NCI-H128 (cell line): ENCODE measurements around the gene DLL3.

ENCODE experiments used
- DNase-seq: peaks from one replicate; lab custom pipeline; 2025; ENCODE audit not compliant: unreplicated experiment; lab: John Stamatoyannopoulos, UW

DLL3 gene

DNA sequence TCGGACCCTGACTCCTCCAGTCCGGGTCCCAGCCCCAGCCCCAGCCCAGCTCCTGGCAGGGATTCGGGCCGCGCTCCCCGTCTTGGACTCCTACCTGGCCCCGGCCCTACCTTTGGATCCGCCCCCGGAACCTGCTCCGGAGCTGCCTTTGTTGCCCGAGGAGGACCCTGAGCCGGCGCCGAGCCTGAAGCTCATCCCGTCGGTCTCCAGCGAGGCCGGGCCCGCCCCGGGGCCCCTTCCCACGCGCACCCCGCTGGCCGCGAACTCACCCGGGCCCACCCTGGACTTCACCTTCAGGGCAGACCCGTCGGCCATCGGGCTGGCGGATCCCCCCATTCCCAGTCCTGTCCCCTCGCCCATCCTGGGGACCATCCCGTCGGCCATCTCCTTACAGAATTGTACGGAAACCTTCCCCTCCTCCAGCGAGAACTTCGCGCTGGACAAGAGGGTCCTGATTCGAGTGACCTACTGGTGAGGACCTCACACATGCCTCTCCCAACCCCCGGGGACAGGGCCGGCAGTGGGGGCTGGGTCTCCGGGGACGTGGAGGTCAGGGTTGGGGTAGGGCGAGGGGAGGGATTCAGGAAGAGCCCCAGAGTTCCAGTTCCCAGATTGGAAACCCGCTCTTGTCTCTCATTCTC lies 16.9 kb downstream of the DLL3 start:
- DNase-seq, result no peak

DNA sequence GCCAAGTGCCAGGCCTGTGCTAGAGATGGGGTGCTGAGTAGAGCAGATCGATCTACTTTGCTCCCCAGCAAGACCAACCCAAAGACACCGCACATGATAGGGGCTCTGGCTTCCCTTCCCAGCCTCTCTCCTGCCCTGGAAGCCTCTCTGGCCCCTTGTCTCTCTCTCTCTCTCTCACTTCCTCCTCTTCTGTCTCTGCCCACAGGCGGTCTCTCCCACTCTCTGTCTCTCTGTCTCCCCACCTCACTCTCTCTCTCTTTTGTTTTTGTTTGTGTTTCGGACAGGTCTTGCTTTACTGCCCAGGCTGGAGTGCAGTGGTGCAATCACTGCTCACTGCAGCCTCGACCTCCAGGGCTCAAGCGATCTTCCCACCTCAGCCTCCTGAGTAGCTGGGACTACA lies 17.5 kb downstream of the DLL3 start:
- DNase-seq, result no peak

DNA sequence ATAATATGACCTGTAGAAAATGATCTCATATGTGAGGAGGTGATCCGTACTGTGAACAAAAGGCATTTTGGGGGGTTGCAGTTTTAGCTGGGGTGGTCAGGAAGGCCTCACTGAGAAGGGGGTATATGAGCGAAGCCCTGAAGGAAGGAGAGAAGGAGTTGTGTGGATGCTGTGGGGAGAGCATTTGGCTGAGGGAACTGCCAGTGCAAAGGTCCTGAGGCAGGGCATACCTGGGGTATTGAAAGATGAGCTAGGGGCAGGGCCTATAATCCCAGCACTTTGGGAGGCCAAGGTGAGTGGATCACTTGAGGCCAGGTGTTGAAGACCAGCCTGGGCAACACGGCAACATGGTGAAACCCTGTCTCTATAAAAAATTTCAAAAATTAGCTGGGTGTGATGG lies 18.7 kb downstream of the DLL3 start:
- no peak for DNase-seq

DNA sequence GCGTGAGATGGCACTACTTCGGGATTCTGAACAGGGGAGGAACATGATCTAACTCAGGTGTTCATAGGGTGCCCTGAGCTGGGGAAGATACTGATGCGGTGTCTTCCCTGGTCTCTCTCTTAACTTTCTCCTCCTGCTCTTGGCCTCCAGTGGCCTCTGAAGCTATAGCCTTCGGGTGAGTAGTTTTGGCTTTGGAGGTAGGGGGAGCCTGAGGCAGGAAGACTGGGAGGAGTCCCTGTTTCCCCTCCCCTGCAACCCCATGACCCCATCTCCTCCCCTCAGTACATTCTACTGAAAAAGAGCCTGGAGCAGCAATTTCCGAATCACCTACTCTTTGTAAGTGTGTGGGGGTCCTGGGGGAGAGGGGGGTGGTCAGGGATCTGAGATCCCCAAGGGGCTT lies 19.7 kb downstream of the DLL3 start:
- DNase-seq, result no peak

DNA sequence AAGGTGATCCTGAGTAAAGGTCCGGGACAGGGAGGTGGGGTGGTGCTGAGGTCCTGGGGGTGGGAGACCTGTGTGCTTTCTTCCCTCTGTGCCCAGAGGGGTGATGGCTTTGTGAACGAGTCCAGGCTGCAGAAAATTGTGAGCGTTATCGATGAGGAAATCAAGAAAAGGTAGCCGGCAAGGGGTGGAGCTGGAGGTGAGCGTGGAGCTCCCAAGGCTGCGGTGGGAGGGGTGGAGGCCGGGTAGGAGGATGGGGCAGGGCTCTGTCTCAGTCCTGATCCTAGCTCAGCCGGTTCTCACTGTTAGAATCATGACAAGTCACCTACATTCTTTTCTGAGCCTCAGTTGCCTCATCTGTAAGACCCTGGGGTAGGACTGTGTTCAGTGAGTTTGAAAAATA lies 20.2 kb downstream of the DLL3 start:
- no peak for DNase-seq

DNA sequence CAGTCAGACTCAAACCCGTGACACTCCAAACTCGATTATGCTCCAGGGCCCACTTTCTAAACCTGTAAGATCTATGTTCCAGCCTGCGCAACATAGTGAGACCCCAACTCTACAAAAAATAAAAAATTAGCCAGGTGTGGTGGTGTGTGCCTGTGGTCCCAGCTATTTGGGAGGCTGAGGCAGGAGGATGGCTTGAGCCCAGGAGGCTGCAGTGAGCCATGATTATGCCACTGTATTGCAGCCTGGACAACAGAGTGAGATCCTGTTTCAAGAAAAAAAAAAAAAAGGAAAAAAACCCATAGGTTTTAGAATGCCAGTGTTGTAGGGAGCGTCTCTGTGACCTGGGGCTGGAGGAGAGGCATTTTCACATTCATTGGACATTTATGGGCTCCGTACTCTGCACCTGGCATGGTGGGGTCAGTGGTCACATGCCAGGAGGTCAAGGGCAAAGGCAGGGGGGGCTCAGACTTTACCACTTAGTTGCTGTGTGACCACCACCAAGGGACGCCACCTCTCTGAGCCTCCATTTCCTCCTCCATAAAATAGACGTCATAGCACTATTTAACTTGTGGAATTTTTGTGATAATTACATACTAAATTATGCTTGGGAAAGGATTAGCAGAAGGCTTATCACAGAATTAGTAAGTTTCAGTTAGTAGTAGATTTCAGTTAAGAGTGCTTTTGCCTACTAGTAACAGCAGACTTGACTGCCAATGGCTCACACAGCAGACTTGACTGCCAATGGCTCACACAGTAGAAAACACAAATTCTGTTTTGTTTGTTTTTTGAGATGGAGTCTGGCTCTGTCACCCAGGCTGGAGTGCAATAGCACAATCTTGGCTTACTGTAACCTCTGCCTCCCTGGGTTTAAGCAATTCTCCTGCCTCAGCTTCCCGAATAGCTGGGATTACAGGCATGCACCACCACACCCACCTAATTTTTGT lies 22.1 kb downstream of the DLL3 start:
- DNase-seq, result no peak

DNA sequence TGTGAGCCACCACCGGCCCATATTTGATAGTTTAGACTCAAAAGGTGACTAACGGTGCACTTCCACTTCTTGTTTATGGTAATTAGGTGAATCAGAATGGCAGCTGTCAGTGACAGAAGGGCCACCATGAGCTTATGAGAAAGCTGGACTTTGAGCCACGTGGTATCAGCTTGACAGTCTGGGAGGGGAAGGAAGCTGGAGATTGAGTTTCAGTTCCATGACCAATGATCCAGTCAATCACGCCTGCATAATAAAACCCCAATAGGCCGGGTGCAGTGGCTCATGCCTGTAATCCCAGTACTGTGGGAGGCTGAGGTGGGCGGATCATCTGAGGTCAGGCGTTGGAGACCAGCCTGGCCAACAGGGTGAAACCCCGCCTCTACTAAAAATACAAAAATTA lies 25.7 kb downstream of the DLL3 start:
- DNase-seq, result no peak

DNA sequence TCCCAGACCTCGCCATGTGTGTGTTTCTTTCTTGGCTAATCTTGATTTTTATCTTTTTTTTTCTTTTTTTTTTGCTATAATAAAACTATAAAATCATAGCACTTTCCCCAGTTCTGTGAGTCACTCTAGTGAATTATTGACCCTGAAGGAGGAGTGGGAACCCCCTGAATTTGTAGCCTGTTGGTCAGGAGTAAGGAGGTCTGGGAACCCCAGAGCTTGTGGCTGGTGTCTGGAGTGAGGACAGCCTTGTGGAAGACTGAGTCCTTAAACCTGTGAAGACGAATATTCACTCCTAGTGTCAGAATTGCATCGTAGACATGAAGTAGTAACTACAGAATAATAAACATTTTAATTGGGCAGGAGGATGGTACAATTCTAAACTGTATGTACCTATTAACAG lies 26.5 kb downstream of the DLL3 start:
- DNase-seq, result no peak

DNA sequence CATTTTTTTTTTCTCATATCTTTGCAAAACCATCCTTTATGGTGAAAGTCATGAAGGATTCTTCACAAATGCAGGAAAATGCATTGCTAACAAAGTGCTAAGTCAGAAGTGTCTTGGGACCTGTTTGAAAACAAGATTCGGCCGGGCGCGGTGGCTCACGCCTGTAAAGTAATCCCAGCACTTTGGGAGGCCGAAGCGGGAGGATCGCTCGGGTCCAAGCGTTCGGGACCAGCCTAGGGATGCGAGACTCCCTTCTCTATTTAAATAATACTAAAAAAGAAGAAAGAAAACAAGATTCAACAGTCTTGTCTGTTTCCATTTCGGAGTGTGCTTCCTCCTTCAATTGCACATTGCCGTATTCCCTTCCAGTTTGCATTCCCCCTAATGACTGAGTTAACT lies 33.1 kb downstream of the DLL3 start:
- no peak for DNase-seq

DNA sequence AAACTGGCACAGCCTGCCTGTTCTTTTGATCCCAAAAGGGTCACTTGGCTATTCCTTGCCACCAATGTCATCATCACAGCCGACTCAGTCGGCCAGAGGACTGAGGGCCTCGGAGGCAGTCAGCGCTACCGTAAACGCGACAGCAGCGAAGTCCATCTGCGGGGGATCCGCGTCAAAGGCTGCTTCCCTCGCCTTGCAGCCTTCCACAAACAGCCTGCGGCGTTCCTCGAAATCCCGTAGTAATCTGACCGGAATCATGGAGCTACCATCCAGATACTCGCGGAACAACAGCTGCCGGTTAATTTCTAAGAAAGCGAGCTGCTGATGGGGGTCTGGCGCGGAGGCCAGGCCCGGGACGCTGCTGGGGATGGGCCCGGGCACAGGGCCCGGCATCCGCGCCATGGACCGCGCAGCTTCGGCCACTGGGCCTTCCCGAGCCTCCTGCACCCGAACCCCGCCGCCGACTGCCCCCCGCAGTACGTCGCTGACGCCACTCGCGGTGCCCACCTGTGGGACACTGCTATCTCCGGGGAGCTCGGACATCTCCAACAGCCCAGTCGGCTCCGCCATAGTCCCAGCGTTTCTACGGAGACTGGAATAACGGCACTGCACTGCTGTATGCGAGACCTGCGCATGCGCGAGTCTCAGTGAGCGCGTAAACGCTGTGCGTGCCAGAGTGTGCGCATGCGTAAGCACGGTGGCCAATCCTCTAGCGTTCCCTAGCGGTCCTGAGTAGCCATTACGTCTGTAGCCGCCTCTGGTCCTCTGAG lies 33.7 kb downstream of the DLL3 start, which contains the start of gene EID2B:
Gene EID2B (minus strand): TSS at position 620 of the 770 bp plus-strand sequence. CDS start 50 bp downstream, at position 570.
- DNase-seq, result peak; percentile 96

DNA sequence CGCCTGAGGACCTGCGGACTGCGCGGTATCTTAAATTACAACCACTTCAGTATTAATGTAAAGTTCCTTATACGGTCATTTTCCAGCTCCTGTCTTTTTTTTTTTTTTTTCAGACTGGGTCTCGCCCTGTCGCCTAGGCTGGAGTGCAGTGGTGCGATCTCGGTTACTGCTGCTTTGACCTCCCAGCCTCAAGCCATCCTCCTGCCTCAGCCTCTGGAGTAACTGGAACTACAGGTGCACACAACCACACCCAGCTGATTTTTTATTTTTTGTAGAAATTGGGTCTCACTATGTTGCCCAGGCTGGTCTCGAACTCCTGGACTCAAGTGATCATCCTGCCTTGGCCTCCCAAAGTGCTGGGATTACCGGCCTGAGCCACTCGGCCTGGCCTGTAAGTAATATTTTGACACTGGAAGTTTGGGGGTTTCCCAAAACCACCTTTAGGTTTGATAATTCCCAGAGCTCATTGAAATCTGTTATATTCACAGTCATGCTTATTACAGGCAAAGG lies 34.3 kb downstream of the DLL3 start:
- DNase-seq, result no peak

DNA sequence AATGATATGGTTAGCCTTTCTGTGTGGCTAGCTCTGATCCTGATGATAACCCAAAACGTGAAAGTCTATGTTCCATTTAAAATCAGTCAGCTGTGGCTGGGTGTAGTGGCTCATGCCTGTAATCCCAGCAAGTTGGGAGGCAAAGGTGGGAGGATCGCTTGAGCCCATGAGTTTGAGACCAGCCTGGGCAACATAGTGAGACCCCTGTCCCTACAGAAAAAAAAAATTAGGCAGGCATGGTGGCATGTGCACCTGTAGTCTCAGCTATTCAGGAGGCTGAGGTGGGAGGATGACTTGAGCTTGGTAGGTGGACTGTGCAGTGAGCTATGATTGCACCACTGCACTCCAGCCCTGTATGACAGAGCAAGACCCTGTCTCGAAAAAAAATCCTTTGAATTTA lies 35.0 kb downstream of the DLL3 start:
- no peak for DNase-seq

DNA sequence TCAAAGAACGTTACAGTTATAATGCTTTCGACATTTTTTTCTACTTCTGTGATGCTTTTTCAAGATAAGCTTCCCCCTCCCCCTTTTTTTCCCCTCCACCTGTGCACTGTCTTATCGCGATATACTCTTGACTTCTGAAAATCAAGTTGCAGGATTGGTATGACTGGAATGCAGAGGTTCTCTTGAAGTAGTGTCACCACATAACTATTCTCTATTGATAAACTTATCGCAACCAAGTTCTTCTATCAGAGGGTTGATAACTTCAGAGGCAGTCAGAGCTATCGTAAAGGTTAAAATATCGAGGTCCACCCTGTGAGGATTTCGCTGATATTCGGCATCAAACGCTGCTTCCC lies 40.4 kb downstream of the DLL3 start:
- no peak for DNase-seq

DNA sequence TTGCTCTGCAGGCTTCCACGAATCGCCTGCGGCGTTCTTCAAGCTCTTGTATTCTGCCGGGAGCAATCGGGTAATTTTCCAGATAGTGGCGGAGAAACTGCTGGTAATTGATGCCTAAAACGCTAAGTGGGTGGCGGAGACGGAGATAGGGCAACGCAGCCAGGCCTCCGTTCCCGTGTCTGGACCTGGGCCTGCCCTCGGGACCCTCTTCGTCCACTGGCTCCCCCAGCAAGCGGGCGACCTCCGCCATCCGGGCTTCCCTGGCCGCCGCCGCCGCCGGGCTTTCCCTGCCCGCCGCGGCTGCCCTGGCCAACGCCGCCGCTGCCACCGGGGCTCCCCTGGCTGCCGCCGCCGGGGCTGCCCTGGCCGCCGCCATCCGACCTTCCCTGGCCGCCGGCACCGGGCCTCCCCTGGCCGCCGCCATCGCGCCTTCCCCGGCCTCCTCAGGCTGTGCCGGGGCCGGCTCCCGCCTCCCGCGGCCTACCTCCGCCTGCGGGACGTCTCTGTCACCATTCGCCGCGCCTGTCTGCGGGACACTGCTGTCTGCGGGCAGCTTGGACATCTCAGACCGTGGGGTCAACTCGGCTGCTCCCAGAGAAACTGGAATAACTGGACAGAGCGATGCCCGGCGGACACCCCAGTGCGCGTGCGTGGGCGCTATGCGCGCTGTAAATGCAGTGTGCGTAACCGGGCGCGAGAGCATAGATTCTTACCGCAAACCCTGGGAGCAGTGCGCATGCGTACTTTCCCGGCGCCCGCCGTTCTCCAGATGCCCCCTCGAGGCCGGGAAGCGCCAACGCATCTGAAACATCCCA lies 41.0 kb downstream of the DLL3 start, which contains the start of gene EID2:
Gene EID2 (minus strand): TSS at position 644 of the 815 bp plus-strand sequence. CDS start 82 bp downstream, at position 562.
- peak; percentile 81 for DNase-seq

DNA sequence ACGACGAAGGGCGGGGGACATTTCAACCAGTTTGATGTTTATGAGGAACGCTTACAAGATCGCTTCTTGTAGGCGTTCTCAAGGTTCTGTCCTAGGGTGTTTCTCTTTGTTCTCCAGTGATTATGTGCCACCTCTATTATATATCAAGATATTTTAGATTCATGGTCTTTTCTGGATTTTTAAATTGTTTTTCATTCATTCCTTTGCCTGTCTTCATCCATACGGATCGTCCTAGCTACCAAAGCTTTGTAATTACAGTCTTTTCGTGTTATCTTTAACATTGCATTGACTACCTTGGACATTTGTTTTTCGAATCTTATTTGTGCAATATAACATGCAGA lies 41.6 kb downstream of the DLL3 start:
- no peak for DNase-seq

DNA sequence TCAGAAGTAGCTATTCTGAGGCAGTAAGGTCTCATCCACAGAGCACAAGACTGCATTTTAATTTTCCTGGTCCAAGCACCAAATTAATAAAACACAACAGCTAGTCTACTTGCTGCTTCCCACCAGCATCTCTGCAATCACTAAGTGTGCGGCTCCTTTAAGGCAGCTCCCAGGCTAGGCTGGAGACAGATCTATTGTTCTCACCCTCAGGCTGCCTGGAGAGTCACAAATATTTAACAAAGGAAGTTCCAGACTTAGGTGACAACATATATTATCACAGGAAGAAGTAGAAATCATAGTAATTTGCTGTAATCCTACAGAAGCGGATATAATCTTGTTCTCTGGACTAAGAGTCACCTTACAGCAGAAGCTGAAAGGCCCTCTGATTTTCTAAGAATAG lies 43.5 kb downstream of the DLL3 start:
- no peak for DNase-seq

DNA sequence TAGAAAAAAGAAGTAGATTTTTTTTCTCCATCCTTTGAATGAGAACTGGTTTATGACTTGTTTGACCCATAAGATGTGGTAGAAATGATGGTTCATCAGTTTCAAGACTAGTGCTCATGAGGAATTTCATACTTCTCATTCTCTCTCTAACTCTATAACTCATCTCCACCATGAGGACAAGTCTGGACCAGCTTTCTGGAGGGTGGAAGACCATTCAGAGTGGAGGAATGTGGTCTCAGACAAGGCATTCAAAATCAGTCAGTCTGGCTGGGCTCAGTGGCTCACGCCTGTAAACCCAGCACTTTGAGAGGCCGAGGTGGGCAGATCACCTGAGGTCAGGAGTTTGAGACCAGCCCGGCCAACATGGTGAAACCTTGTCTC lies 44.7 kb downstream of the DLL3 start:
- DNase-seq, result no peak

DNA sequence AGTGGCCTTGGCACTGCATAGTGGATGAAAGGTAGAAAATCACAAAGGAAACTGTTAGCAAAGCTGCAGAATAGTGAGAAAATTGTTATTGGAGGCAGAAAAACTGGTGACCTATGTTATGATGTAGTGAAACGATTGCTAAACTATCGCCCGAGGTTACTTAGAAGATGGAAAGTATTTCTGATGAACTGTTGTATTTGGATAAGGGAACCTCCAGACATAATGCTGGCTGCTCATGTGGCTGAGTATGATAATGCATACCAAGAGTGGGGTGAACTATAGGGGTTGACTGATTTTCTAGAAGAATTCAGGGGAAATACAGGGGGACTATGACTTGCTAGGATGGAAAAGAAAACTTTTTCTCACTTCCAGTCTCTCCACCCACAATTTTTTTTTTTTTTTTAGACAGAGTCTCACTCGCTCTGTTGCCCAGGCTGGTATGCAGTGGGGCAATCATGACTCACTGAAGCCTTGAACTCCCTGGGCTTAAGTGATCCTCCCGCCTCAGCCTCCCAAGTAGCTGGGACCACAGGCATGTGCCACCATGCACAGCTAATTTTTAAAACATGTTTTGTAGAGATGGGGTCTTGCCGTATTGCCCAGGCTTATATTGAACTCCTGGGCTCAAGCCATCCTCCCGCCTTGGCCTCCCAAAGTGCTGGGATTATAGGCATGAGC lies 45.6 kb downstream of the DLL3 start:
- no peak for DNase-seq

DNA sequence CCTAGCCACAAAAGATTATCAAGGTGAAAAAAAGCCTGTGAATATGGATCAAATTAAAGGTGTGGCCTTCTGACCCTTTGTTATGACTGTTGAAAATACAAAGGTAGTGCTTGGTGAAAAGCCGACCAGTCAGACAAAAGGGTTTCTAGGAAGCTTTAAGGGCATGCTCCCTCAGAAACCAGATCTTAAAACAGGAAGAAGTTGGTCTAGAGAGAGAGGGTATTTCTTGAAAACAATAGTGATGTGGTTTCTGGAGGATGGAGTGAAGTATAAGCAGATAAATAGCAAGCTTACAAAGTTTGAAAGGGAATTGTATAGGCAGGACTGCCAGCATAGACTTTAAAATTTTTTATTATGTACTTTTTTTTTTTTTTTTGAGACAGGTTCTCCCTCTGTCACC lies 46.2 kb downstream of the DLL3 start:
- DNase-seq, result no peak

DNA sequence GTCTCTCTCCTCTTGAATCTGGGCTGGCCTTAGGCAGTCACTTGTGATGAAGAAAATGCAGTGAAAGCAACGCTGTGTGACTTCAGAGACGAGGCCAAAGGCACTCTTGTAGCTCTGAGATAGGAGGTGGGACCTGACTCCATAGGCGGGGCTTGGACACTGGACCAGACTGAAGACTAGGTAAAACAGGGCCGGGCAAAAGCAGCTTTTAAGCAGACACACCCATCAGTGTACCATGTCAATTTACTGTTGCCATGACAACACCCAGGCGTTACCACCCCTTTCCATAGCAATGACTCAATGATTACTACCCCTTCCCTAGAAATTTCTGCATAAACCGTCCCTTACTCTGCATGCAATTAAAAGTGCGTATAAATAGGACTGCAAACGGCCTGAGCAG lies 47.9 kb downstream of the DLL3 start:
- DNase-seq, result no peak
